HL-60 (cell line): ENCODE data around the gene EBI3.

Source experiments
- DNase-seq, 2 experiments: peaks; one replicate each; pipeline ENCODE4 v3.0.0-alpha.2; 2010 to 2020; ENCODE audit warnings: low read depth in 1 of 2, low spot score in 1 of 2
- H3K27ac ChIP-seq: fragments of 250-450 bp; sonication (Bioruptor Pico); replicated peaks from 2 replicates; pipeline ENCODE4 v1.5.1; 2020; ENCODE audit warnings: mild to moderate bottlenecking, moderate library complexity
- H3K27me3 ChIP-seq: fragments of 250-450 bp; sonication (Bioruptor Pico); 2 replicates; pipeline ENCODE4 v1.5.1; 2021; ENCODE audit warnings: mild to moderate bottlenecking, moderate library complexity; ENCODE audit not compliant: insufficient read depth, poor library complexity, severe bottlenecking
- H3K4me3 ChIP-seq: replicated peaks from 2 replicates; pipeline ENCODE4 v1.5.1; 2011; ENCODE audit warnings: mild to moderate bottlenecking, control low read depth, low read length; ENCODE audit not compliant: insufficient read depth
- GABPA ChIP-seq: IDR thresholded peaks from 2 replicates; pipeline ENCODE4 v1.6.1; 2012; ENCODE audit warnings: low read depth
- POLR2AphosphoS5 ChIP-seq: IDR thresholded peaks from 2 replicates; pipeline ENCODE4 v1.6.1; 2012; ENCODE audit warnings: low read depth
- SPI1 ChIP-seq: IDR thresholded peaks from 2 replicates; pipeline ENCODE4 v1.6.1; 2012; ENCODE audit warnings: low read depth, mild to moderate bottlenecking, borderline replicate concordance
- TF ChIP-seq, protein P1 (sequence below): IDR thresholded peaks from one replicate; pipeline ENCODE4 v1.5.1; 2011; ENCODE audit warnings: low read length, control low read depth, inconsistent platforms; ENCODE audit not compliant: insufficient read depth
- TF ChIP-seq, protein P2 (sequence below): IDR thresholded peaks from 2 replicates; pipeline ENCODE4 v1.6.1; 2012; ENCODE audit warnings: low read depth; ENCODE audit not compliant: insufficient replicate concordance

The EBI3 gene

GRCh38 chr19:4199699-4200293 lies 29.5 kb upstream of the EBI3 start:
- no peak for DNase-seq
- Histone ChIP-seq H3K27ac (no peak overlapping the region), H3K27me3 (peaks cover 14% of the 10 kb centered on the region), H3K4me3 (no peak overlapping the region)
- TF ChIP-seq GABPA (no peak), SPI1 (no peak), POLR2AphosphoS5 (no peak)
- TF ChIP-seq, protein P1, sequence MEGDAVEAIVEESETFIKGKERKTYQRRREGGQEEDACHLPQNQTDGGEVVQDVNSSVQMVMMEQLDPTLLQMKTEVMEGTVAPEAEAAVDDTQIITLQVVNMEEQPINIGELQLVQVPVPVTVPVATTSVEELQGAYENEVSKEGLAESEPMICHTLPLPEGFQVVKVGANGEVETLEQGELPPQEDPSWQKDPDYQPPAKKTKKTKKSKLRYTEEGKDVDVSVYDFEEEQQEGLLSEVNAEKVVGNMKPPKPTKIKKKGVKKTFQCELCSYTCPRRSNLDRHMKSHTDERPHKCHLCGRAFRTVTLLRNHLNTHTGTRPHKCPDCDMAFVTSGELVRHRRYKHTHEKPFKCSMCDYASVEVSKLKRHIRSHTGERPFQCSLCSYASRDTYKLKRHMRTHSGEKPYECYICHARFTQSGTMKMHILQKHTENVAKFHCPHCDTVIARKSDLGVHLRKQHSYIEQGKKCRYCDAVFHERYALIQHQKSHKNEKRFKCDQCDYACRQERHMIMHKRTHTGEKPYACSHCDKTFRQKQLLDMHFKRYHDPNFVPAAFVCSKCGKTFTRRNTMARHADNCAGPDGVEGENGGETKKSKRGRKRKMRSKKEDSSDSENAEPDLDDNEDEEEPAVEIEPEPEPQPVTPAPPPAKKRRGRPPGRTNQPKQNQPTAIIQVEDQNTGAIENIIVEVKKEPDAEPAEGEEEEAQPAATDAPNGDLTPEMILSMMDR, result no peak
- TF ChIP-seq, protein P2, sequence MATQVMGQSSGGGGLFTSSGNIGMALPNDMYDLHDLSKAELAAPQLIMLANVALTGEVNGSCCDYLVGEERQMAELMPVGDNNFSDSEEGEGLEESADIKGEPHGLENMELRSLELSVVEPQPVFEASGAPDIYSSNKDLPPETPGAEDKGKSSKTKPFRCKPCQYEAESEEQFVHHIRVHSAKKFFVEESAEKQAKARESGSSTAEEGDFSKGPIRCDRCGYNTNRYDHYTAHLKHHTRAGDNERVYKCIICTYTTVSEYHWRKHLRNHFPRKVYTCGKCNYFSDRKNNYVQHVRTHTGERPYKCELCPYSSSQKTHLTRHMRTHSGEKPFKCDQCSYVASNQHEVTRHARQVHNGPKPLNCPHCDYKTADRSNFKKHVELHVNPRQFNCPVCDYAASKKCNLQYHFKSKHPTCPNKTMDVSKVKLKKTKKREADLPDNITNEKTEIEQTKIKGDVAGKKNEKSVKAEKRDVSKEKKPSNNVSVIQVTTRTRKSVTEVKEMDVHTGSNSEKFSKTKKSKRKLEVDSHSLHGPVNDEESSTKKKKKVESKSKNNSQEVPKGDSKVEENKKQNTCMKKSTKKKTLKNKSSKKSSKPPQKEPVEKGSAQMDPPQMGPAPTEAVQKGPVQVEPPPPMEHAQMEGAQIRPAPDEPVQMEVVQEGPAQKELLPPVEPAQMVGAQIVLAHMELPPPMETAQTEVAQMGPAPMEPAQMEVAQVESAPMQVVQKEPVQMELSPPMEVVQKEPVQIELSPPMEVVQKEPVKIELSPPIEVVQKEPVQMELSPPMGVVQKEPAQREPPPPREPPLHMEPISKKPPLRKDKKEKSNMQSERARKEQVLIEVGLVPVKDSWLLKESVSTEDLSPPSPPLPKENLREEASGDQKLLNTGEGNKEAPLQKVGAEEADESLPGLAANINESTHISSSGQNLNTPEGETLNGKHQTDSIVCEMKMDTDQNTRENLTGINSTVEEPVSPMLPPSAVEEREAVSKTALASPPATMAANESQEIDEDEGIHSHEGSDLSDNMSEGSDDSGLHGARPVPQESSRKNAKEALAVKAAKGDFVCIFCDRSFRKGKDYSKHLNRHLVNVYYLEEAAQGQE, result no peak

DNA sequence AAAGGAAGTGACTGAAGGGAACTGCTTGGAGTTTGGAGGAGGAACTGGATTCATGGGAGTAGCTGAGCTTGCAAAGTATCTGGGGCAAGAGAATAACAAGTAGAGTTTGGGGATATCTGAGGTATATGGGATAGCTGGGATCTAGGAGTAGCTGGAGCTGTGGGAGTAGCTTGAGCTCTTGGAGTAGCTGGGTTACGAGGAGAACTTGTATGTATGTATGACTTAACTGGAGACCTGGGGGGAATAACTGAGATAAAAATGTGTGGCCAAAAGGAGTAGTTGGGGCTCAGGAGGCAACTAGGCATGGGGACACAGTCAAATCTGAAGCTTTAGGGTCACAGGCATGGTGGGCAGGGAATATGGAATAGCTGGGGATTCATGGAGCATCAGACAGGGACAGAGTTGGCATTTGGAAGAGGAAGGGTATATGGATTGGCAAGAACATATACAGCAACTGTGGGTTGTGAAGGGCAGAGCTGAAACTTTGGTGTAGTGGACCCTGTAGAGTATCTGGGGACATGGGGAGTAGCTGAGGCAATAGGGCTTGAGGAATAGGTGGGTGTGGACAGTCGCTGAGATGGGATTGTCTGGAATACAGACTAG lies 28.3 kb upstream of the EBI3 start:
- Histone ChIP-seq H3K4me3 (no peak overlapping the region), H3K27me3 (peaks cover 14% of the 10 kb centered on the region), H3K27ac (no peak overlapping the region)
- DNase-seq, result no peak
- TF ChIP-seq POLR2AphosphoS5, result no peak
- TF ChIP-seq, protein P1, result no peak
- TF ChIP-seq GABPA, result no peak
- no peak for TF ChIP-seq SPI1
- TF ChIP-seq, protein P2, result no peak

GRCh38 chr19:4201798-4202197 lies 27.5 kb upstream of the EBI3 start:
- DNase-seq, result no peak
- no peak overlapping the region for H3K27ac ChIP-seq
- peaks cover 14% of the 10 kb centered on the region for H3K27me3 ChIP-seq
- no peak overlapping the region for H3K4me3 ChIP-seq
- TF ChIP-seq POLR2AphosphoS5 (no peak), GABPA (no peak), SPI1 (no peak)
- TF ChIP-seq, protein P1, result no peak
- TF ChIP-seq, protein P2, result no peak
